GM21717 (cell line): ENCODE measurements around the gene CABCOCO1.

ENCODE experiments used
- ATAC-seq: cut with Tn5 transposase; IDR thresholded peaks from one replicate; pipeline ENCODE4 v1.9.1; 2021; ENCODE audit warnings: mild to moderate bottlenecking, moderate library complexity; ENCODE audit not compliant: unreplicated experiment

Gene CABCOCO1

GRCh38 chr10:61662794-61663259, at the start of gene CABCOCO1:
Gene CABCOCO1 (plus strand): TSS chr10:61662929. CDS start chr10:61662973, 44 bp downstream.
- ATAC-seq: no peak

GRCh38 chr10:61613665-61614064, 49.1 kb upstream of the CABCOCO1 start:
- ATAC-seq: no peak

GRCh38 chr10:61616611-61617010, 46.1 kb upstream of the CABCOCO1 start:
- no peak for ATAC-seq

GRCh38 chr10:61617180-61617579, 45.5 kb upstream of the CABCOCO1 start:
- no peak for ATAC-seq

GRCh38 chr10:61617586-61617985, 45.1 kb upstream of the CABCOCO1 start:
- no peak for ATAC-seq

GRCh38 chr10:61618388-61618961, 44.3 kb upstream of the CABCOCO1 start:
- ATAC-seq: no peak

- ATAC-seq: no peak
Measured at GRCh38 chr10:61620506-61620905, 42.2 kb upstream of the CABCOCO1 start.

- ATAC-seq: no peak
Measured at GRCh38 chr10:61621605-61622051, 41.1 kb upstream of the CABCOCO1 start.

- no peak for ATAC-seq
Measured at GRCh38 chr10:61623161-61623560, 39.6 kb upstream of the CABCOCO1 start.

GRCh38 chr10:61626209-61626608, 36.5 kb upstream of the CABCOCO1 start:
- ATAC-seq: no peak

GRCh38 chr10:61627266-61627665, 35.5 kb upstream of the CABCOCO1 start:
- ATAC-seq: no peak

GRCh38 chr10:61628151-61628874, 34.4 kb upstream of the CABCOCO1 start:
- no peak for ATAC-seq

- no peak for ATAC-seq
Measured at GRCh38 chr10:61628875-61629513, 33.7 kb upstream of the CABCOCO1 start.

- no peak for ATAC-seq
Measured at GRCh38 chr10:61629576-61629975, 33.2 kb upstream of the CABCOCO1 start.

GRCh38 chr10:61632057-61632670, 30.6 kb upstream of the CABCOCO1 start:
- ATAC-seq: no peak

- no peak for ATAC-seq
Measured at GRCh38 chr10:61633665-61634064, 29.1 kb upstream of the CABCOCO1 start.

- ATAC-seq: no peak
Measured at GRCh38 chr10:61634746-61635145, 28.0 kb upstream of the CABCOCO1 start.

GRCh38 chr10:61635471-61635870, 27.3 kb upstream of the CABCOCO1 start:
- ATAC-seq: no peak

- no peak for ATAC-seq
Measured at GRCh38 chr10:61635932-61636331, 26.8 kb upstream of the CABCOCO1 start.

- ATAC-seq: no peak
Measured at GRCh38 chr10:61639952-61640351, 22.8 kb upstream of the CABCOCO1 start.

GRCh38 chr10:61640856-61641255, 21.9 kb upstream of the CABCOCO1 start:
- ATAC-seq: no peak
